Breast epithelium (tissue), 3 donors: ENCODE data around the gene STXBP1.

Experiments used
- CTCF ChIP-seq, 3 donors: fragments of 450-650 bp; IDR thresholded peaks; one replicate each; pipeline ENCODE4 v1.5.1; 2016 to 2017; ENCODE audit warnings: antibody characterized with exemption in 3 of 3, mild to moderate bottlenecking in 3 of 3, moderate library complexity in 3 of 3
- POLR2A ChIP-seq: fragments of 450-650 bp; IDR thresholded peaks from one replicate; pipeline ENCODE4 v1.6.1; 2016; ENCODE audit warnings: antibody characterized with exemption, mild to moderate bottlenecking, moderate library complexity
- POLR2AphosphoS5 ChIP-seq, 3 donors: sonication (generic); formaldehyde crosslinking; IDR thresholded peaks; one replicate each; pipeline ENCODE4 v1.6.1; 2017; ENCODE audit warnings: antibody characterized with exemption in 3 of 3

DNA sequence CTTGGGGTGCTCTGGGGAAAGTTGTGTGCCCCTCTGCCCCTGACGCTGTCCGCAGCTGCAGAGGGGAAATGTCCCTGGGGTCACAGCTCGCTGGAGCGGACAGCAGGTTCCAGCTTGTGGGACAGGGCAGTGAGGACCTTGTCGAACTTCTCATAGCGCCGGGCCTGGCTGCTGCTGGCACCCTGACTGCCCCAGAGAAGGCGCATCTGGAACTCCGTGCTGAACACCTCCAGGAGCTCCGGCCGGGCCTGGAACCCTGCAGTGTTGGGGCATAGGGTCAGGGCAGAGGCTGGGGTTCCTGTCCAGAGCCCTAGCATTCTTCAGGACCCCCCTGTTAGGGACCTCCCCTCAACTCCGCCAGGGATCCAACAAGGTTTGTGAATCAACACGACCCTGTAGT, 126.6 kb downstream of the STXBP1 start:
- TF ChIP-seq CTCF (IDR thresholded peaks at IDR 0.05) (no peak), POLR2A (no peak), POLR2AphosphoS5 (IDR thresholded peaks at IDR 0.05) (no peak)
